Measurements from ENCODE around the gene EXOC6. TPM values are rescaled to one million over a fixed set of nuclear protein-coding genes. Genes with fewer than 3 reads are reported as not detected.
"Not testable (repeated sequence)": the region's sequence is repeated elsewhere in the genome, so short reads cannot be mapped to it uniquely, and the experiment has no call there.

Gene EXOC6
- total RNA-seq, 1 donor from 2014 or later: 12.2 TPM

GRCh38 chr10:92942226-92942625, 93.9 kb downstream of the EXOC6 start:
- Histone ChIP-seq H3K4me1 (no peaks in the 10 kb centered on the region), H3K9me3 (no peaks in the 10 kb centered on the region), H3K4me3 (no peak overlapping the region), H3K27ac (no peak overlapping the region), H3K36me3 (peaks cover 5 to 31% of the 10 kb centered on the region in 2 donors), H3K27me3 (no peaks in the 10 kb centered on the region)
- DNase-seq (ENCODE audit: low spot score in 2 of 2): no peak
- intact Hi-C loops (cut with DNase I): no loop called here
- no peak for TF ChIP-seq CTCF (IDR thresholded peaks at IDR 0.05)

- peaks cover 7 to 37% of the 10 kb centered on the region in 2 donors for H3K36me3 ChIP-seq
- no peaks in the 10 kb centered on the region for H3K4me1 ChIP-seq
- no peaks in the 10 kb centered on the region for H3K9me3 ChIP-seq
- H3K27ac ChIP-seq: no peak overlapping the region
- TF ChIP-seq CTCF (IDR thresholded peaks at IDR 0.05): no peak
- no peak for DNase-seq (ENCODE audit: low spot score in 2 of 2)
- intact Hi-C loops (cut with DNase I): no loop called here
- no peak overlapping the region for H3K4me3 ChIP-seq
- no peaks in the 10 kb centered on the region for H3K27me3 ChIP-seq
These were observed 98.2 kb downstream of the EXOC6 start for GRCh38 chr10:92946491-92946890.

- peaks cover 9 to 18% of the 10 kb centered on the region in 2 donors for H3K36me3 ChIP-seq
- intact Hi-C loops (cut with DNase I): not testable (repeated sequence)
These were observed 104.3 kb downstream of the EXOC6 start for GRCh38 chr10:92952573-92952972.

GRCh38 chr10:92957223-92958010, 109.1 kb downstream of the EXOC6 start:
- intact Hi-C loops (cut with DNase I): no loop called here
- Histone ChIP-seq H3K27ac (no peak overlapping the region), H3K27me3 (no peaks in the 10 kb centered on the region)

More at GRCh38 chr10:92952573-92952972, 104.3 kb downstream of the EXOC6 start:
- H3K4me3 ChIP-seq; DNase-seq (ENCODE audit: low spot score in 2 of 2); H3K27me3 ChIP-seq; H3K27ac ChIP-seq; H3K9me3 ChIP-seq; H3K4me1 ChIP-seq: not testable (repeated sequence)

GRCh38 chr10:92961638-92962037, 113.3 kb downstream of the EXOC6 start:
- Histone ChIP-seq H3K36me3 (peaks cover 2 to 3% of the 10 kb centered on the region in 2 donors), H3K4me1 (no peaks in the 10 kb centered on the region), H3K27ac (no peak overlapping the region), H3K27me3 (no peaks in the 10 kb centered on the region), H3K9me3 (no peaks in the 10 kb centered on the region), H3K4me3 (no peak overlapping the region)
- no peak for TF ChIP-seq CTCF (IDR thresholded peaks at IDR 0.05)
- intact Hi-C loops (cut with DNase I): no loop called here
- no peak for DNase-seq (ENCODE audit: low spot score in 2 of 2)

More at GRCh38 chr10:92957223-92958010, 109.1 kb downstream of the EXOC6 start:
- Histone ChIP-seq H3K4me3 (no peak overlapping the region), H3K9me3 (no peaks in the 10 kb centered on the region), H3K36me3 (peaks cover 4 to 13% of the 10 kb centered on the region in 2 donors), H3K4me1 (no peaks in the 10 kb centered on the region)
- no peak for DNase-seq (ENCODE audit: low spot score in 2 of 2)
- no peak for TF ChIP-seq CTCF (IDR thresholded peaks at IDR 0.05)

- Histone ChIP-seq H3K4me1 (no peaks in the 10 kb centered on the region), H3K36me3 (peaks cover 2 to 3% of the 10 kb centered on the region in 2 donors), H3K27me3 (no peaks in the 10 kb centered on the region), H3K9me3 (no peaks in the 10 kb centered on the region), H3K4me3 (peak overlapping the region in 1 of 2 donors; percentile 12), H3K27ac (no peak overlapping the region)
- no peak for DNase-seq (ENCODE audit: low spot score in 2 of 2)
- peak; percentile 20 to 65 (median 57) for TF ChIP-seq CTCF (IDR thresholded peaks at IDR 0.05)
- intact Hi-C loops (cut with DNase I): no loop called here
These were observed 117.0 kb downstream of the EXOC6 start for GRCh38 chr10:92965314-92965713.
